ENCODE data around the gene CHST8.

CHST8 gene, protein sequence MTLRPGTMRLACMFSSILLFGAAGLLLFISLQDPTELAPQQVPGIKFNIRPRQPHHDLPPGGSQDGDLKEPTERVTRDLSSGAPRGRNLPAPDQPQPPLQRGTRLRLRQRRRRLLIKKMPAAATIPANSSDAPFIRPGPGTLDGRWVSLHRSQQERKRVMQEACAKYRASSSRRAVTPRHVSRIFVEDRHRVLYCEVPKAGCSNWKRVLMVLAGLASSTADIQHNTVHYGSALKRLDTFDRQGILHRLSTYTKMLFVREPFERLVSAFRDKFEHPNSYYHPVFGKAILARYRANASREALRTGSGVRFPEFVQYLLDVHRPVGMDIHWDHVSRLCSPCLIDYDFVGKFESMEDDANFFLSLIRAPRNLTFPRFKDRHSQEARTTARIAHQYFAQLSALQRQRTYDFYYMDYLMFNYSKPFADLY

DNA sequence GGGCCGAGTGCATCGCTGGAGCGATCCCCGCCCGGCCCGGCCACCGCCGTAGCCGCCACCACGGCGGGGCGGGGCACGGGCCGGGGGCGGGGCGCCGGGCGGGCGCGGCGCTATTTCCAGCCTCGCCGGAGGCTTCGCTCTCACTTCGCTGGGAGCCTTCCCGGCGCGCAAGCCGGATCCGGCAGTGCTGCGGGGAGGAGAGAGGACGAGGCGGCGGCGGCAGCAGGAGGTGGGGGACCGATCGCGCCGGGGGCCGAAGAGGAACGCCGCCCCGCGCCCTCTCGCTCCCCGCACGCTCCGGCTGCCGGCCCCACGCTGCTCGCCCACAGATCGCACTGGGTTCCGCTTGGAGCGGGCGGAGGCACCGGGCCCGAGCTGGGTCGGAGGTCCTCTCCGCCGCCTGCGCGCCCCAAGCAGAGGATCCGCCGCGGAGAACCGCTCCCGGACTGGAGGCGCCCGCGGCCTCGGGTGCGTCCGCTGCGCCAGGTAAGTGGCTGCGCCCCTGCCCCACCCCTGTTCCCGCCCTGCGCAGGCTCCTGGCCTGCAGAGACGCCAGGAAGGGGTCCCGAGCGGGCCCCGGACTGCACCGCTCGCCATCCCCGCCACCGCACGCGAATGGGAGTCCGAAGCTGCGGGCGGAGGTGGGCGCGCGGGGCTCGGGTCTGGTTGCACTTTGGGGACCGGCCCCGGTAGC, at the start of gene CHST8:
Gene CHST8 (plus strand): TSS at position 143 of the 694 bp plus-strand sequence. CDS start 67,309 bp downstream, outside the sequence.
- no peak within 1 kb of the TSS for H3K27ac ChIP-seq
- no peak for DNase-seq (ENCODE audit: low spot score)
- H3K4me3 ChIP-seq: peak within 1 kb of the TSS; percentile 71
- TF ChIP-seq, protein P1, sequence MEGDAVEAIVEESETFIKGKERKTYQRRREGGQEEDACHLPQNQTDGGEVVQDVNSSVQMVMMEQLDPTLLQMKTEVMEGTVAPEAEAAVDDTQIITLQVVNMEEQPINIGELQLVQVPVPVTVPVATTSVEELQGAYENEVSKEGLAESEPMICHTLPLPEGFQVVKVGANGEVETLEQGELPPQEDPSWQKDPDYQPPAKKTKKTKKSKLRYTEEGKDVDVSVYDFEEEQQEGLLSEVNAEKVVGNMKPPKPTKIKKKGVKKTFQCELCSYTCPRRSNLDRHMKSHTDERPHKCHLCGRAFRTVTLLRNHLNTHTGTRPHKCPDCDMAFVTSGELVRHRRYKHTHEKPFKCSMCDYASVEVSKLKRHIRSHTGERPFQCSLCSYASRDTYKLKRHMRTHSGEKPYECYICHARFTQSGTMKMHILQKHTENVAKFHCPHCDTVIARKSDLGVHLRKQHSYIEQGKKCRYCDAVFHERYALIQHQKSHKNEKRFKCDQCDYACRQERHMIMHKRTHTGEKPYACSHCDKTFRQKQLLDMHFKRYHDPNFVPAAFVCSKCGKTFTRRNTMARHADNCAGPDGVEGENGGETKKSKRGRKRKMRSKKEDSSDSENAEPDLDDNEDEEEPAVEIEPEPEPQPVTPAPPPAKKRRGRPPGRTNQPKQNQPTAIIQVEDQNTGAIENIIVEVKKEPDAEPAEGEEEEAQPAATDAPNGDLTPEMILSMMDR (IDR thresholded peaks at IDR 0.05): no peak

DNA sequence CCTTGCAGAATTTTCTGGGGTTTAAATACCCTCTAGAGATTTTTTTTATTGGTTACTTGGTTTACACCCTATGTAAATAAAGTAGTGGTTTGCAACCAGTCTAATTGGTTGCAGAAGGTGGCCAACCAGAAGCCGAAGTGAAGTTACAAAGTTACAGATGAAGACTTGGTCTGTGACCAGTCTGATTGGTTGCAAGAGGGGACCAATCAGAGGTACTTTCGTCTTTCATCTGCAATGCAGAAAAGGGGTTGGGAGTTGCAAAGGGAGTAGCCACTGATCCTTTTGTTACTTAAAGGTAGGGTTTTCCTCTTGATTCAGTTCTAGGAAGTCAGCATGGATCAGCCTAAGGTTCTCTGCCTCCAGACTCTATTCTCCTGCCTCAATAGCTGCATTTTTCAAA, 48.8 kb upstream of the CHST8 start:
- no peak overlapping the region for H3K4me3 ChIP-seq
- TF ChIP-seq, protein P1 (IDR thresholded peaks at IDR 0.05): no peak
- no peak overlapping the region for H3K27ac ChIP-seq
- no peak for DNase-seq (ENCODE audit: low spot score)

DNA sequence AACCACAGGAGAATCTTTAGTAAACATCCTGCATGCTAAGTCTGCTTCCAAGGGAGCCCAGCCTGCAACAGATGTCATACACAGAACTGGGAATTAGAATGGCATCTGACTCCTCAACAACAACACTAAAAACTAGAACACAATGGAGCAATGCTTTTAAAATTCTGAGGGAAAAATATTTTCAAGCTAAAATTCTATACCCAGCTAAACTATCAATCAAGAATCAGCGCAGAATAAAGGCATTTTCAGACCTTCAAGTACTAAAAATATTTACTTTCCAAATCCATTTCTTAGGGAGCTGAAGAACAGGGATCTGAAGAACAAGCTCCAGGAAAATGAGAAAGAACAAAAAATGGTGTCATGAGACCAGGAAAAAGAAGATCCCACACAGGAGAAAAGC, 46.9 kb upstream of the CHST8 start:
- Histone ChIP-seq H3K4me3 (no peak overlapping the region), H3K27ac (no peak overlapping the region)
- TF ChIP-seq, protein P1 (IDR thresholded peaks at IDR 0.05): no peak
- DNase-seq (ENCODE audit: low spot score): no peak

DNA sequence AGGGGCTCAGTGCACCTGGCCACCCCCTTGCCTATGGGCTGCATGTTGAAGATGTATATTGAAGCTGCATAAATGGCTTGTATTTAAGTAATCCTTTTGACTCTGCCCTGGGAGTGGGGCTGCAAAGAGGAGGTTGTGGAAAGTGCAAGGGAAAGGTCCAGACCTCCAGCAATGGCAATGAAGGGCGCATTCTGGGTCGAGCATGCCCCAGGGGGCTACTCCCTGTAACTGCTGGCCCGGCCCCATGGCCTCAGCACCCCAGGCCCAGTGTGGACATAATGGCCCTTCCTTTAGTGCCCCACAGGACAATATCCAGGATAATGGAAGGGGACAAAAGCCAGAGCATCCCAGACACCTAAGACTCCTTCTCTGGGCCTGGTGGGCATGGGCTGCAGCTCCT, 43.1 kb upstream of the CHST8 start:
- DNase-seq (ENCODE audit: low spot score): no peak
- TF ChIP-seq, protein P1 (IDR thresholded peaks at IDR 0.05): no peak
- Histone ChIP-seq H3K4me3 (no peak overlapping the region), H3K27ac (no peak overlapping the region)

DNA sequence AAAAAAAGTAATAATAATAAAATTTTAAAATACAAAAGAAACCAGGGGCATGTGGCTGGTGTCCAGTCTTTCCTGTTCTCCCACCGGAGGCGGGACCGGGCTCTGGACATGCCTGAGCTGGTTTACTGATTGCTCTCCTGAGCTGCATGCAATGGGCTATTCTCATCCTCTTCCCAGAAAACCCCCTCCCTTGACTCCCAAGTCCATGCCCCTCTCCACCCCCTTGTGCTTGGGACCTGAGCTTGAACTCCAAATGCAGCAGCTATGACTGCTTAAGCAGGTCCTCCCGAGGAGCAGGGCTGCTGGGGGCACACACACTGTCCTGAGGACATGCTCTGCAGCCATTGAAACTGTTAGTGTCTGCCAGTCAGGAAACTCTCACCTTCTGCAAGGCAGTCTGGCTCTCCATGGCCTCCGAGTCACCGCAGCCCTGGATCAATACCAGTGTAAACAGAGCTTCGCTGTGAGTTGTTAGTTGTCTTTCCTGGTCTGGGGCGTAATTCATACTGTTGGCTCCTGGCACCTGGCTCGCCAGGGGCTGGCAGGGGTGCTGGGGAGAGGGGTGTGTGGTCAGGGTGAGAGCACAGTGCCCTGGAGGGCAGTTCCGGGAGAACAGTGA, 41.6 kb upstream of the CHST8 start:
- Histone ChIP-seq H3K27ac (no peak overlapping the region), H3K4me3 (no peak overlapping the region)
- DNase-seq (ENCODE audit: low spot score): no peak
- TF ChIP-seq, protein P1 (IDR thresholded peaks at IDR 0.05): no peak

DNA sequence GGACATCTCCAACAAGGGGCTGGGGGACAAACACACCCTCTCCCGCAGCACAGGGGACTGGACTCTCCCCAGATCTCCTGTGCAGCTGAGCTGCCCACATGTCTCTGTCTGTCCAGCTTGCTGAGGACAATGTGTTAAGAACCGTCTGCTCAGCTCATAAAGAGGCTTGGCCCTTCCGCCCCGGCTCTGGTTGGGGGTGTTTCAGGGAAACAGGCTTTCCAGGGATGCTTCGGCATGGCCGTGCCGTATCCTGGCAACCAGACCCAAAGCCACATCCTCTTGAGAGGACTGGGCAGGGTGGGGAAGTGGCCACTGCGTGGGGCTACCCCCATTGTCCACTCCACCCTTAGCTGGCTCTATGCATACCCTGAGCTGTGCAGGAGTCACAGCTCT, 41.1 kb upstream of the CHST8 start:
- no peak overlapping the region for H3K4me3 ChIP-seq
- no peak for DNase-seq (ENCODE audit: low spot score)
- no peak overlapping the region for H3K27ac ChIP-seq
- TF ChIP-seq, protein P1 (IDR thresholded peaks at IDR 0.05): no peak

All from coronary artery (tissue), 2 donors.